ENCODE measurements around the gene TMEM231. TPM values are rescaled to one million over a fixed set of nuclear protein-coding genes. Genes with fewer than 3 reads are reported as not detected.
A peak's percentile ranks its signal among the peaks of the same experiment; 100 is the strongest.

Gene TMEM231
- total and polyA plus RNA-seq, 12 donors: 2.6 to 13.4 (median 8.7) TPM

GRCh38 chr16:75589306-75589705 lies 33.3 kb upstream of the TMEM231 start:
- peak; percentile 66 to 83 (median 74) for ATAC-seq
- WGBS, 2 donors: 49 to 61% methylated on average over 3 of the region's 3 CpGs
- intact Hi-C loops (cut with DNase I): loop anchor here in 2 of 10 donors (1.0 to 5.0 kb wide), 3 partner anchors 21 to 33 kb away; partner anchors contain the start of genes ADAT1 (in 1 of the 2) and TMEM231 (in 1 of the 2)
- DNase-seq: peak; percentile 37 to 81
- no peak for TF ChIP-seq CTCF (IDR thresholded peaks at IDR 0.05)
- Histone ChIP-seq H3K9me3 (no peaks in the 10 kb centered on the region), H3K4me1 (peaks cover 10 to 59% (median 50%) of the 10 kb centered on the region in 9 donors), H3K36me3 (peaks cover 0 to 7% (median 0%) of the 10 kb centered on the region in 9 donors), H3K4me3 (no peak overlapping the region), H3K27me3 (no peaks in the 10 kb centered on the region), H3K27ac (peak overlapping the region; percentile 64 to 94 (median 81))

GRCh38 chr16:75588716-75589115 lies 32.7 kb upstream of the TMEM231 start:
- Histone ChIP-seq H3K27me3 (no peaks in the 10 kb centered on the region), H3K36me3 (peaks cover 0 to 7% (median 0%) of the 10 kb centered on the region in 9 donors), H3K27ac (peak overlapping the region; percentile 54 to 94 (median 81)), H3K4me1 (peaks cover 10 to 53% (median 44%) of the 10 kb centered on the region in 9 donors), H3K9me3 (no peaks in the 10 kb centered on the region), H3K4me3 (no peak overlapping the region)
- no peak for TF ChIP-seq CTCF (IDR thresholded peaks at IDR 0.05)
- ATAC-seq: no peak
- intact Hi-C loops (cut with DNase I): loop anchor here in 2 of 10 donors (1.0 to 5.0 kb wide), 3 partner anchors 20 to 34 kb away; partner anchors contain the start of genes ADAT1 (in 1 of the 2) and TMEM231 (in 1 of the 2)
- no peak for DNase-seq
- 94 to 96% methylated on average over 4 of the region's 4 CpGs for WGBS, 2 donors

GRCh38 chr16:75584108-75584507 lies 28.1 kb upstream of the TMEM231 start:
- 80 to 82% methylated on average over 3 of the region's 3 CpGs for WGBS, 2 donors
- Histone ChIP-seq H3K36me3 (peaks cover 0 to 31% (median 15%) of the 10 kb centered on the region in 9 donors), H3K9me3 (no peaks in the 10 kb centered on the region), H3K4me1 (peaks cover 0 to 11% (median 7%) of the 10 kb centered on the region in 9 donors), H3K27me3 (no peaks in the 10 kb centered on the region), H3K27ac (no peak overlapping the region), H3K4me3 (no peak overlapping the region)
- TF ChIP-seq CTCF (IDR thresholded peaks at IDR 0.05): no peak
- intact Hi-C loops (cut with DNase I): no loop called here
- DNase-seq: no peak
- no peak for ATAC-seq

- no peaks in the 10 kb centered on the region for H3K27me3 ChIP-seq
- no peaks in the 10 kb centered on the region for H3K9me3 ChIP-seq
- no peak for TF ChIP-seq CTCF (IDR thresholded peaks at IDR 0.05)
- DNase-seq (no peak), ATAC-seq (no peak)
- 88 to 96% methylated on average over 7 of the region's 7 CpGs for WGBS, 2 donors
- H3K4me1 ChIP-seq: peaks cover 0 to 34% (median 8%) of the 10 kb centered on the region in 9 donors
- intact Hi-C loops (cut with DNase I): no loop called here
- H3K27ac ChIP-seq: no peak overlapping the region
- H3K4me3 ChIP-seq: no peak overlapping the region
- peaks cover 0 to 72% (median 48%) of the 10 kb centered on the region in 9 donors for H3K36me3 ChIP-seq
Measured at GRCh38 chr16:75579281-75579834, 23.3 kb upstream of the TMEM231 start.

Measured in heart right ventricle (tissue), 16 donors.